GM10248 (cell line): Measurements from ENCODE around the gene ZRANB3.
A peak's percentile ranks its signal among the peaks of the same experiment; 100 is the strongest.

ENCODE experiments used
- CTCF ChIA-PET: fragments of 300-600 bp; sonication (Branson Sonifier 250); formaldehyde crosslinking; extraction: SDS; loops from one replicate; lab custom pipeline; 2021; ENCODE audit warnings: antibody characterized with exemption; lab: Yijun Ruan, JAX
- POLR2A ChIA-PET: fragments of 350-650 bp; sonication (Branson Sonifier 250); formaldehyde crosslinking; extraction: SDS; loops from one replicate; lab custom pipeline; 2020; ENCODE audit warnings: antibody characterized with exemption; lab: Yijun Ruan, JAX
- DNase-seq: peaks from one replicate; pipeline ENCODE4 v3.0.0; 2012; ENCODE audit errors: extremely low spot score
- TF ChIP-seq, protein P1 (sequence below): IDR thresholded peaks from 2 replicates; pipeline ENCODE4 v1.5.1; 2012; ENCODE audit warnings: mild to moderate bottlenecking, low read depth; ENCODE audit errors: extremely low read depth, missing control alignments, control extremely low read depth

ZRANB3 gene

DNA sequence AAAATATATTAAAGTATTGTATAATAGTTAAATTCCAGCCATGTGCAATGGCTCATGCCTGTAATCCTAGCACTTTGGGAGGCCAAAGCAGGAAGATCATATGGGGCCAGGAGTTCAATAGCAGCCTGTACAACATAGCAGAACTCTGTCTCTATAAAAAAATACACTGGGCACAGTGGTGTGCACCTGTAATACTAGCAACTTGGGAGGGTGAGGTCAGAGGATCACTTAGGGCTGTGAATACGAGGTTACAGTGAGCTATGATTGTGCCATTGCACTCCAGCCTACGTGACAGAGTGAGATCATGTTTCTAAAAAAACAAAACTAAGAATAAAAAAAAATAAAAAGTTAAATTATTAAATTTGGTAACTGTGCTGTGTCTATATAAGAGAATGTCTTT lies 36.1 kb downstream of the ZRANB3 start:
- no peak for DNase-seq
- ChIA-PET CTCF (no interaction called here), POLR2A (no interaction called here)
- TF ChIP-seq, protein P1, sequence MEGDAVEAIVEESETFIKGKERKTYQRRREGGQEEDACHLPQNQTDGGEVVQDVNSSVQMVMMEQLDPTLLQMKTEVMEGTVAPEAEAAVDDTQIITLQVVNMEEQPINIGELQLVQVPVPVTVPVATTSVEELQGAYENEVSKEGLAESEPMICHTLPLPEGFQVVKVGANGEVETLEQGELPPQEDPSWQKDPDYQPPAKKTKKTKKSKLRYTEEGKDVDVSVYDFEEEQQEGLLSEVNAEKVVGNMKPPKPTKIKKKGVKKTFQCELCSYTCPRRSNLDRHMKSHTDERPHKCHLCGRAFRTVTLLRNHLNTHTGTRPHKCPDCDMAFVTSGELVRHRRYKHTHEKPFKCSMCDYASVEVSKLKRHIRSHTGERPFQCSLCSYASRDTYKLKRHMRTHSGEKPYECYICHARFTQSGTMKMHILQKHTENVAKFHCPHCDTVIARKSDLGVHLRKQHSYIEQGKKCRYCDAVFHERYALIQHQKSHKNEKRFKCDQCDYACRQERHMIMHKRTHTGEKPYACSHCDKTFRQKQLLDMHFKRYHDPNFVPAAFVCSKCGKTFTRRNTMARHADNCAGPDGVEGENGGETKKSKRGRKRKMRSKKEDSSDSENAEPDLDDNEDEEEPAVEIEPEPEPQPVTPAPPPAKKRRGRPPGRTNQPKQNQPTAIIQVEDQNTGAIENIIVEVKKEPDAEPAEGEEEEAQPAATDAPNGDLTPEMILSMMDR: no peak

GRCh38 chr2:135494503-135494902 lies 36.5 kb downstream of the ZRANB3 start:
- POLR2A ChIA-PET: no interaction called here
- CTCF ChIA-PET: no interaction called here
- TF ChIP-seq, protein P1: no peak
- DNase-seq: no peak

DNA sequence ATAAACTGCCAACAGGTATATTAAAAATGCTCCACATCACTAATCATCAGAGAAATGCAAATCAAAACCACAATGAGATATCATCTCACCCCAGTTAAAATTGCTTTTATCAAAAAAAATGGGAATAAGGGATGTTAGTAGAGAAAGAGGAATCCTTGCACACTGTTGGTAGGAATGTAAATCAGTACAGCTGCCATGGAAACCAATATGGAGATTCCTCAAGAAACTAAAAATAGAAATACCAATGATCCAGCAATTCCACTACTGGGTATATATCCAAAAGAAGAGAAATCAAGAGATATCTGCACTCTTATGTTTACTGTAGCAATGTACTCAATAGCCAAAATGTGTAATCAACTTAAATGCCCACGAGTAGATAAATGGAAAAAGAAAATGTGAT lies 40.6 kb downstream of the ZRANB3 start:
- CTCF ChIA-PET: no interaction called here
- POLR2A ChIA-PET: no interaction called here
- TF ChIP-seq, protein P1: no peak
- no peak for DNase-seq

GRCh38 chr2:135485441-135485840 lies 45.6 kb downstream of the ZRANB3 start:
- TF ChIP-seq, protein P1: no peak
- ChIA-PET POLR2A (no interaction called here), CTCF (no interaction called here)
- DNase-seq: no peak

GRCh38 chr2:135475128-135475527 lies 55.9 kb downstream of the ZRANB3 start:
- POLR2A ChIA-PET: no interaction called here
- CTCF ChIA-PET: interaction anchor here (0.8 to 5.0 kb wide), 6 partner anchors 21 to 471 kb away, joined by 3 to 71 read pairs (median 4); no protein-coding TSS in a partner anchor
- DNase-seq: no peak
- TF ChIP-seq, protein P1: no peak

GRCh38 chr2:135473567-135473966 lies 57.5 kb downstream of the ZRANB3 start:
- ChIA-PET POLR2A (interaction anchor here (0.6 kb wide), 1 partner anchor 104 kb away, joined by 7 read pairs; no protein-coding TSS in a partner anchor), CTCF (interaction anchor here (0.7 to 5.0 kb wide), 15 partner anchors 10 to 470 kb away, joined by 3 to 71 read pairs (median 3); no protein-coding TSS in a partner anchor)
- TF ChIP-seq, protein P1: peak; percentile 46
- DNase-seq: peak; percentile 42

GRCh38 chr2:135471106-135471505 lies 59.9 kb downstream of the ZRANB3 start:
- TF ChIP-seq, protein P1: no peak
- no peak for DNase-seq
- ChIA-PET CTCF (interaction anchor here (1.6 kb wide), 1 partner anchor 238 kb away, joined by 5 read pairs; no protein-coding TSS in a partner anchor), POLR2A (no interaction called here)
